Tongue (tissue), 3 donors: ENCODE measurements around the gene ZNF638. TPM values are rescaled to one million over a fixed set of nuclear protein-coding genes. Genes with fewer than 3 reads are reported as not detected.

Experiments used
- DNase-seq: peaks from one replicate; pipeline ENCODE4 v3.0.0-alpha.2; 2015
- small RNA-seq: library from RNA; depleted of rRNA; stranded (forward); fragments of <200 nt; gene quantifications from one replicate; pipeline ENCODE3, GENCODE V24; 2014; ENCODE audit warnings: low replicate concordance
- total RNA-seq: library from RNA; depleted of rRNA; stranded (reverse); fragments of >200 nt; gene quantifications from one replicate; pipeline ENCODE4 v1.2.3, GENCODE V29; 2014

ZNF638 gene
- total RNA-seq, 1 donor from 2014 or later = 264 TPM

DNA sequence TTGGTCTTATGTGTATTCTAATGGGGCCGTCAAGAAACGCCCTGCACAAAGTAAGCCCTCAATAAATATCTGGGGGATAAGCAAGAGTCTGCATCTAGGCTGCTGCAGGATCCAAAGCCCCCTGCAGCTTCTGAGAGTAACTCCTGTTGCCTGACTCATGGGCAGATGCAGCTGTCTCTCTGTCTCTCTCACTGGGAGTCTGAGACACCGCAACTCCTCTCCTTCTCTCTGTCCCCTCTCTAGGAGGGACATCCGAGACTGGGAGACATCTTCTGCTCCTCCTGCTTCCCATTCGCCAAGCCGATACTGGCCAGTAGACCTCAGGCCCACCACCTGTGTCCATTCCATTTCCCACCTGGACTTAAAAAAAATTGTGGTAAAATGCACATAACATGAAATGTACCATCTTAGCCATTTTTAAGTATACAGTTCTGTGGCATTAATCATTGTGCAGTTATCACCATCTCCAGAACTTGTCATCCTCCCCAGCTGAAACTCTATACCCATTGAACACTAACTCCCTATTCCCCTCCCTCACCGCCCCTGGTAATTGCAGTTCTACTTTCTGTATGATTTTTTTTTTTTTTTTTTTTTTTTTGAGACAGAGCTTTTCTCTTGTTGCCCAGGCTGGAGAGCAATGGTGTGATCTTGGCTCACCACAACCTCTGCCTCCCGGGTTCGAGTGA, 141.9 kb downstream of the ZNF638 start:
- no peak for DNase-seq

DNA sequence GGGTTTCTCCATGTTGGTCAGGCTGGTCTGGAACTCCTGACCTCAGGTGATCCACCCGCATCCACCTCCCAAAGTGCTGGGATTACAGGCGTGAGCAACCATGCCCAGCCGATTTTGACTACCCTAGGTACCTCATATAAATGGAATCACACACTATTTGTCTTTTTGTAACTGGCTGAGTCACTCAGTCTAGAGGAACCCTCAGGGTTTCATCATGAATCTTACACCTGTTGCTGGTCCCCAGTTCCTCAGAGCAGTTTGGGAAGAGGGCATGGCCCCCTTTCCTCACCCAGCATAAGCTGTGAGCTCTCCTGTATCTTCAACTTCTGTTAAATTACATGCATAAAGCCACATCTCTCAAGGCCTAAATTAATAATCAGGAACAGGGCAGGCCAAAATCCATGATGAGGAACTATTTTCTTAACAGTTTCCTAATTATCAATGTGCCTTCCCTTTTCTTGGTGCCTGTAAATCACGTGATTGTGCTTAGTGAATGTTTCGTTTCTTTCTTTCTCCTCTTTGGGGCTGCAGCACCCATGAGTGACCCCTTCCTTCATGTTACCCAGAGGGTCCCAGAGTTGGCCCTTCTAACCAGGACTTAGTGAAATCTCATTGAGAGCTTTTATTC, 142.6 kb downstream of the ZNF638 start:
- DNase-seq = no peak

DNA sequence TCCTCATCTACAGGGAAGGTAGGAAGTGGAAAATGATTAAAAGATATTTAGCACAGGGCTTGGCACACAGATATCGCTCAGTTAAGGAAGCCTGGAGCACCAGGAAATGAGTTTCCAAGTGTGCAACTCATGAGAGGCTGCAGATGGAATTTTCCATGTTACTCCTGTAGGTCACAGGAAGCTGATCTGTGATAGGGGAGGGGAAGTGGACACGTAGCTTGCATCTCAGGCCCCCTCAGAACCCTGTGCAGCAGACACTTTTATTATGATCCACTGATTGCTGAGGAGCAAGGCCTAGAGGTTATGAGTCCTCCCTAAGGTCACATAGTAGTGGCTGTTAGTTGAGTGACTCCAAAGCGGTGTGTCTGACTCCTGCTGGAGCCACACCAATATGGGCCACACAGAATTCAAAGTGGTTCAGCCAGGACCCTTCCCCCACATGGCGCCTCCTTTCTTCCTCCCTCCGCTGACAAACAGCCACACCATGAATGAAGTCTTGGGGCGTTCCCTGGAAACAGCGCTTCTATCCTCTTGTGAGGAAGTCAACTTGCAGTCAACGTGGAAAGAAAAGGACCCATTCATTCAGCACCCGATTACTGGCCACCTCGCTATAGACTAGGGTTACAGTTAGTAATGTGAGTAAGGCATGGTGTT, 143.3 kb downstream of the ZNF638 start:
- no peak for DNase-seq

- DNase-seq = no peak
Observed at GRCh38 chr2:71476495-71476894, 144.9 kb downstream of the ZNF638 start.

- no peak for DNase-seq
Observed at GRCh38 chr2:71477231-71477691, 145.7 kb downstream of the ZNF638 start.

DNA sequence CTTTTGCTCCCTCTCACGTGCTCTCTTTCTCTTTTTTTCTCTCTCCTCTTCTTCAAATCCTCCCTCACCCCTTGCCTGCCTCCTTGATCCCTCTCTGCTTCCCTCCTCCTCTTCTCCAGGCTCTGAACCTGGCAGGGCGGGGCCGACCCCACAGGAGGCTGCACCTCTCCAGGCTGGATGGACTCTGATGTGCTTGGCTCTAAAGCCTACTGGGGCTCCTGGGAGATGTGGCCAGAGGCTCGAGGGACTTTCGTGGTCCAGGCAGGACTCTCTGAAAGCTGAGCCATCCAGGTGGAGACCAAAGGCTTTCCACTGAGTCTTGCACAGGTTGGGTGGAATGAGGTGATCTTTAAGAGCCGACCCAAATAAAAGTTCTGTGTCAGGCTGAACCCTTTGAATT, 147.2 kb downstream of the ZNF638 start:
- DNase-seq = no peak

GRCh38 chr2:71479261-71479660, 147.7 kb downstream of the ZNF638 start:
- no peak for DNase-seq

DNA sequence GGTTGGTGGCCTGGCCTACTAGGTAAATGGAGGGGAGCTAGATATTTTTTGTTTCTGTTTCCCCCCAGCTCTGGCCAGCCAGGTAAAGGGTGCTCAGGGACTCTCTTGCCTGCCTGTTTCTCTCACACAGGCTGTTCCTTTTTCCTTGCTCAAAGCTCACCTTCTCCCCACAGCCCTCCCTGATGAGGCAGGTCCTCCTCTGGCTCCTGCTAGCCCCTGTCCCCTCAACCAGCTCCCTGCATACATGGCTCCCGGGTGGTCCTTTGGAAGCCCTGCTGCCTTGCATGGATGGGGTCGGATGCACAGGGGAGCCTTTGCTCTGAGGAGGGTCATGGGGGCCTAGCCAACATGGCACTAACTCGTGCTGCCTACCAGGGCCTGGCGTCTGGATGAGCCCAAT, 149.5 kb downstream of the ZNF638 start:
- DNase-seq = no peak

- no peak for DNase-seq
Observed at GRCh38 chr2:71482055-71482454, 150.5 kb downstream of the ZNF638 start.

DNA sequence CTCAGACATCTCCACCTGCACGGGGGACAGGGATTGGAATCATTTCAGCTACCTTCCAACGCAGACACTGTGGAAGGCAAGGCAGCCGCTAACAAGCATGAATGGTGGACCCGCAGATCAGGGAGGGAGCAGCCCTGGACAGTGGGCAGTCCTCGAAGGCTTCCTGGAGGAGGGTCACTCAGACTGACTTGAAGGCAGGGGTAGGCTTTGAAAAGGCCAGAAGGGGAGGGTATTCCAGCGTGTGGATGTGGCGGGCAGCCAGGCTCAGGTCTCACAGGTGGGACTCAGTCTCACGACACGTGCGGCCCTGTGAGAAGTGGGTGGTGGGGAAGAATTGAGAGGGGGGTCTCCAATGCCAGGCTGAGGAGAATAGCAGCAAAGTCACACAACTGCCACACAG, 151.7 kb downstream of the ZNF638 start:
- DNase-seq = no peak

- DNase-seq = no peak
Observed at GRCh38 chr2:71484354-71484753, 152.8 kb downstream of the ZNF638 start.

Small RNA genes lying within 50 kb of the gene (small RNA-seq; reads per million reads assigned to genes)
- not detected for gene RNU6-105P

Other genes starting within 250 kb of the ZNF638 start
- 39.8 TPM for gene MCEE, start 201.6 kb upstream of the ZNF638 start, total RNA-seq
- 26.9 TPM for gene MPHOSPH10, start 201.1 kb upstream of the ZNF638 start, total RNA-seq
- 16.2 TPM for gene PAIP2B, start 104.7 kb upstream of the ZNF638 start, total RNA-seq
- 100 TPM for gene DYSF, start 121.8 kb downstream of the ZNF638 start, total RNA-seq